Stomach smooth muscle (tissue), 2 donors: Measurements from ENCODE around the gene SMPD3.

ENCODE experiments used
- H3K27ac ChIP-seq: one replicate; pipeline ENCODE4 v1.7.0; 2013; ENCODE audit warnings: mild to moderate bottlenecking, low read length, inconsistent platforms
- H3K27me3 ChIP-seq, 2 donors: one replicate each; pipeline ENCODE4 v1.7.0; 2013; ENCODE audit warnings: low read length in 2 of 2; ENCODE audit not compliant: insufficient read depth in 2 of 2, control insufficient read depth in 1 of 2
- H3K36me3 ChIP-seq, 2 donors: one replicate each; pipeline ENCODE4 v1.7.0; 2013; ENCODE audit warnings: low read length in 2 of 2; ENCODE audit not compliant: control insufficient read depth in 2 of 2, insufficient read depth in 2 of 2
- H3K4me1 ChIP-seq: one replicate; pipeline ENCODE4 v1.7.0; 2013; ENCODE audit warnings: low read length; ENCODE audit not compliant: control insufficient read depth, insufficient read depth
- H3K4me3 ChIP-seq, 2 donors: one replicate each; pipeline ENCODE4 v1.7.0; 2013; ENCODE audit warnings: low read length in 2 of 2
- H3K9ac ChIP-seq, 2 donors: one replicate each; pipeline ENCODE4 v1.7.0; 2013; ENCODE audit warnings: low read length in 2 of 2, mild to moderate bottlenecking in 1 of 2
- H3K9me3 ChIP-seq, 2 donors: one replicate each; pipeline ENCODE4 v1.7.0; 2013; ENCODE audit warnings: low read length in 2 of 2; ENCODE audit not compliant: control insufficient read depth in 2 of 2
- donor health status: healthy.
- donor health status: Pancreatic carcinoma.

Gene SMPD3

DNA sequence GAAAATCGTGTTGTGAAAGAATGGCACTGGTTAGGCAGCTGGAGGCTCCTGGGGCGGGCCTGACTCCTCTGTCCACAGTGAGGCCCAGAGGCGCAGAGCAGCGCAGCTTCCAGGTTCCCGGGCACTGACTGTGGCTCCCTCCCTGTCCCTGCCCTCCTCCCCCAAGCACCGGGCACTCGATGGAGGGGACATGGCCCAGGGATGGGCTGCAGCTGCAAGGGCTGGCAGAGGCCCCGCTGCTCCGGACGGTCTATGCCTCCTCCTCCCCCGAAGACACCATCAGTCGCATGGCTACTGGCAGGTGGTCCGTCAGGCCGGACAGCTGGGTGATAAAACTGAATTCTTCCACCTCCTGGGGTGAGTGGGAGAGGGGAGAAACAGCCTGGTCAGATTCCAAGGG is 87.4 kb downstream of the SMPD3 start:
- peaks cover 13 to 20% of the 10 kb centered on the region in 2 donors for H3K36me3 ChIP-seq
- H3K4me3 ChIP-seq, result no peak overlapping the region
- H3K9me3 ChIP-seq, result no peaks in the 10 kb centered on the region
- H3K9ac ChIP-seq, result no peak overlapping the region
- no peak overlapping the region for H3K27ac ChIP-seq
- peaks cover 10 to 23% of the 10 kb centered on the region in 2 donors for H3K27me3 ChIP-seq
- no peaks in the 10 kb centered on the region for H3K4me1 ChIP-seq

DNA sequence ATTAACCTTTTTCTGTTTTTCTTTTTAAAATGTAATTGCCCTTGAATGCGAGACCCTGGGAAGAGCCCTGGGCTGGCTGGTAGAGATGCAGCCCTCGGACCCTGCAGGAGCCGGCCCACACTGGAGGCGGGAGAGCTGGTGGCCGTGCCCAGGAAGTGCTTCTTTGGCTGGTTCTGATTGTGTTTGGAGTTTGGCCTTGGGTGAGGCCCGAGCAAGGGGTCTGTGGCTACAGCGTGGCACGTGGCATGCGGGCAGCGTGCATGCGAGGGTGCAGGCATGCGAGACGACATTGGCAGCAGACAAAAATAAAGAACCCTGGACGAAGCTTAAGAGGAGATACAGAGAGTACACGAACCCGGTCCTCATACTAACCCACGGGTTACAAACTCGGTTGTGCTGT is 87.8 kb downstream of the SMPD3 start:
- Histone ChIP-seq H3K9ac (no peak overlapping the region), H3K36me3 (peaks cover 13 to 24% of the 10 kb centered on the region in 2 donors), H3K27me3 (peaks cover 7 to 19% of the 10 kb centered on the region in 2 donors), H3K9me3 (no peaks in the 10 kb centered on the region), H3K4me3 (no peak overlapping the region), H3K4me1 (no peaks in the 10 kb centered on the region), H3K27ac (no peak overlapping the region)

DNA sequence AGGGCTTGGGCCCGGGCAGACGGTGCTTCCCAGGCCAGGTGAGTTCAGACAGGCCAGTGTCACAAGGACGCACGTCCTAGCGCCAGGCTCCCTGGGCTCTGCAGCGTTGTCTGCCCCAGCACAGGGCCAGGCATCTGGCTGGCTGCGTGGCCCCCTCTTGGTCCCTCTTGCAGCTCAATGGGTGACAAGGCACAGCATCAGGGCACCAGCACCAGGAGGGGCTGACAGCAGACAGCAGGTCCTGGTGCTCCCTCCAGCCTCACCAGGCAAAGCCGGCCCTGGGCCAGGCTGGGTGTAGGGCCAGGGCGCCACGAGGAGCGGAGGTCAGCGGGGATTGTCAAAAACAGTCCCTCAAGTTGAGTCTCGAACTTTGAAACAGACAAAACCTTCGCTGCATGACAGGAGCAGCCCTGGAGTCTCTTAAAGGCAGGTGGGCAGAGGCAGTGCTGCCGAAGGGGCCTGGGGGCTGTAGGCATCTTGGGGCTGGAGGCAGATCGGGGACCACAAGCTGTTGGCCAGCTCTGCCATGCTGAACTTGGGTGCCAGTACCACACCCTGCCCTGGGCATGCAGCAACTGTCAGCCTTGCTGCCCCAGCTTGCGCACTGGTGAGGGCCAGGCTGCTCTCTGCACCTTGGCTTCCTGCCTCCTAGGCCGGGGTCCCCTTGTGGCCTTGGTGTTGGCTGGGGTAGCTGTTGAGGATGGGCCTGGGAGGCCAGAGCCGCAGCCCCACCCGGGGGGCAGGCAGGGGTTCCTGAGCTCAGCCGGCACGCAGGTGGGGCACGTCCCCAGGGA is 88.7 kb downstream of the SMPD3 start:
- Histone ChIP-seq H3K36me3 (peaks cover 17 to 28% of the 10 kb centered on the region in 2 donors), H3K4me1 (no peaks in the 10 kb centered on the region), H3K27me3 (peaks cover 0 to 10% of the 10 kb centered on the region in 2 donors), H3K9ac (no peak overlapping the region), H3K4me3 (no peak overlapping the region), H3K9me3 (no peaks in the 10 kb centered on the region), H3K27ac (no peak overlapping the region)

DNA sequence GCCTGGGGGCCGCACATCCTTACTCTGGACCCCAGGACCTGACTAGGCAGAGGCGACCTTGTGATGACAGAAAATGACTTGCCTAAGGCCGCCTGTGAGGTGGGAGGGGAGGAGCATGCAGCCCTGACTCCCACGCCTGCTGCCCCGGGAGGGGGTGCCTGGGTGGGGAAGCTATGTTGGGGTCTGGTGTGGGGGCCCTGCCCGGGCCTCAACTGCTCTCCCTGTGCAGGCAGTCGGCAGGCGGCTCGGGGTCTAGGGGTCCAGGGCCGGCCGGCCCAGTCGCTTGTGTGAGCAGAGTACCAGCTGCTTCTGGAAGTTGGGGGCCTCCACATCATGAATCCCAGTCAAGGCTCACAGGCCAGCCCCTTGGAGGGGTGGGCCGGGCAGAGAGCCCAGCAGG is 89.4 kb downstream of the SMPD3 start:
- Histone ChIP-seq H3K27ac (no peak overlapping the region), H3K36me3 (peaks cover 24 to 33% of the 10 kb centered on the region in 2 donors), H3K4me3 (no peak overlapping the region), H3K9me3 (no peaks in the 10 kb centered on the region), H3K9ac (no peak overlapping the region), H3K27me3 (peaks cover 0 to 7% of the 10 kb centered on the region in 2 donors), H3K4me1 (no peaks in the 10 kb centered on the region)

DNA sequence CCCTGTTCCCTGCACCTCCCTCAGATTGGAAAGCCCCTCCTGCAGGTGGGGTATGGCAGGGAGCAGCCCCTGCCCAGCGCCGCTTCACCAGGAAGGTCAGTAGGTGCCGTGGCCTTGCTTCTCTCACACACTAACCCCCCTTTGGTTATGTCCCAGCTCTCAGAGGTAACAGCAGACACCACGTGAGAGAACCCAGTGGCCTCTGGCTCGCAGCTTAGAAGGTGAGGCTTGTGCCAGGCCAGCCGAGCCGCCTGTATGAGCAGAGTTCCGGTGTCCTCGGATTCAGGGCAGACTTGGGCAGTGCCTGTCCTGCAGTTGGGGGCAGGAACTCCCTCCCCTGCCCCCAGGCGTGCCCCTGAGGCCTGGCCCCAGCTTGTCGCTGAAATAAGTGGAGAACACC is 90.4 kb downstream of the SMPD3 start:
- Histone ChIP-seq H3K9ac (no peak overlapping the region), H3K27me3 (no peaks in the 10 kb centered on the region), H3K4me3 (no peak overlapping the region), H3K36me3 (peaks cover 31 to 43% of the 10 kb centered on the region in 2 donors), H3K9me3 (no peaks in the 10 kb centered on the region), H3K4me1 (no peaks in the 10 kb centered on the region), H3K27ac (no peak overlapping the region)

DNA sequence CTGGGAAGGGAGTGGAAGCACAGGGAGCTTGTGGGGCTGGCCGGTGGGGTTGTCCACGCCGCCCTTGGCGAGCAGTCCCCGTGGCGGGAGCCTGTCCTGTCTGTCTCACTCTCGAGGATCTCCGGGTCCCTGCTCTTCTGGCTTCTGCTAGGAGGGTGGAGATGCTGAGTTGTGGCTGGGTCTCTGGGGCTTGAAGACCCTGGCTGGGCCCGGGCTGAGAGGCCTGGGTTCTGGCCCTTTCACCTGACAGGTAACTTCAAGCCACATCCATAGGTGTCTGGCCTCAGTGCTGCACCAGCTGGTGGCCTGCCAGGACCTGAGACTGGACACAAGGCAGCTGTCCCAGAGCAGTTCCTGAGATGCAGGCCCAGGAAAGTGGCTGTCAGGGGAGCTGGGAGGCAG is 90.8 kb downstream of the SMPD3 start:
- H3K9ac ChIP-seq, result no peak overlapping the region
- no peak overlapping the region for H3K27ac ChIP-seq
- no peaks in the 10 kb centered on the region for H3K9me3 ChIP-seq
- no peaks in the 10 kb centered on the region for H3K27me3 ChIP-seq
- H3K36me3 ChIP-seq, result peaks cover 34 to 46% of the 10 kb centered on the region in 2 donors
- H3K4me1 ChIP-seq, result no peaks in the 10 kb centered on the region
- no peak overlapping the region for H3K4me3 ChIP-seq

DNA sequence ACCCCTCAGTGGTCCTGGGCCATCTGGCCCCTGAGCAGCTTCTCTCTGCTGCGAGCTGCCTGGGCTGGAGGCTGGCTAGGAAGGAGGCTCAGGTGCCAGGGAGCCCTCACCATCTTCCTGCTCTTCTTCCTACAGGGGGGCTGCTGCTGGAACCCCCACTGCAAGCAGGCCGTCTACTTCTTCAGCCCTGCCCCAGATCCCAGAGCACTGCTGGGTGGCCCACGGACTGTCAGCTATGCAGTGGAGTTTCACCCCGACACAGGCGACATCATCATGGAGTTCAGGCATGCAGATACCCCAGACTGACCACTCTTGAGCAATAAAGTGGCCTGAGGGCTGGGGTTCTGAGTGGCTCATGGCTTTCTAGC is 91.4 kb downstream of the SMPD3 start:
- Histone ChIP-seq H3K27me3 (no peaks in the 10 kb centered on the region), H3K27ac (no peak overlapping the region), H3K4me1 (no peaks in the 10 kb centered on the region), H3K36me3 (peaks cover 40 to 51% of the 10 kb centered on the region in 2 donors), H3K9ac (no peak overlapping the region), H3K4me3 (no peak overlapping the region), H3K9me3 (no peaks in the 10 kb centered on the region)

DNA sequence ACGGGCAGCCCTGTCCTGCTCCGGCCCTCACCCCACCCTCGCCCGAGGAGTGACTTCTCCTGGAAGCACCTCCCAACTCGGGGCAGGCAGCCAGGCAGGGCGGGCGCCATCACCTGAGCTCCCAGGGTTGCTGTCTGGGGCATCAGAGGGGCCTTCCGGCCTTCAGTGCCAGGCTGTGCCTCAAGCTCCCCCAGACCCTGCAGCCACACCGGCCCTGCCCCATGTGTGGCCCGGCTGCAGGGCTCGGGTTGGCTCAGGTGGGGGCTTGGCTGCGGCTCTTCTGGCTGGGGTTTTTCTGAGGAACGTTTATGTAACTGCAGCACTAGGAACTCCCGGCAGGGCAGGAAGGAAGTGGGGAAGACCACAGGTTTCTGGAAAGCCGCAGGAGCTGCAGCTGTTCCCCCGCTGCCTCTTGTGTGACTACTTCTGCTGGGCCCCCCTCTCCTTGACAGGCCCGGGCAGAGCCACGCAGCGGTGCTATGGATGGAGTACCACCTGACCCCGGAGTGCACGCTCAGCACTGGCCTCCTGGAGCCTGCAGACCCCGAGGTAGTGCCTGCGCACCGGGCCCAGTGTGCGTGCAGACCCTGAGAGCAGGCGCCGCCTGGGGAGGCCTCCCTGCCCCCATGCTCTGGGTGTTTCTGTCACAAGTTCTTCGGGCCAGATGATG is 91.9 kb downstream of the SMPD3 start:
- no peak overlapping the region for H3K4me3 ChIP-seq

DNA sequence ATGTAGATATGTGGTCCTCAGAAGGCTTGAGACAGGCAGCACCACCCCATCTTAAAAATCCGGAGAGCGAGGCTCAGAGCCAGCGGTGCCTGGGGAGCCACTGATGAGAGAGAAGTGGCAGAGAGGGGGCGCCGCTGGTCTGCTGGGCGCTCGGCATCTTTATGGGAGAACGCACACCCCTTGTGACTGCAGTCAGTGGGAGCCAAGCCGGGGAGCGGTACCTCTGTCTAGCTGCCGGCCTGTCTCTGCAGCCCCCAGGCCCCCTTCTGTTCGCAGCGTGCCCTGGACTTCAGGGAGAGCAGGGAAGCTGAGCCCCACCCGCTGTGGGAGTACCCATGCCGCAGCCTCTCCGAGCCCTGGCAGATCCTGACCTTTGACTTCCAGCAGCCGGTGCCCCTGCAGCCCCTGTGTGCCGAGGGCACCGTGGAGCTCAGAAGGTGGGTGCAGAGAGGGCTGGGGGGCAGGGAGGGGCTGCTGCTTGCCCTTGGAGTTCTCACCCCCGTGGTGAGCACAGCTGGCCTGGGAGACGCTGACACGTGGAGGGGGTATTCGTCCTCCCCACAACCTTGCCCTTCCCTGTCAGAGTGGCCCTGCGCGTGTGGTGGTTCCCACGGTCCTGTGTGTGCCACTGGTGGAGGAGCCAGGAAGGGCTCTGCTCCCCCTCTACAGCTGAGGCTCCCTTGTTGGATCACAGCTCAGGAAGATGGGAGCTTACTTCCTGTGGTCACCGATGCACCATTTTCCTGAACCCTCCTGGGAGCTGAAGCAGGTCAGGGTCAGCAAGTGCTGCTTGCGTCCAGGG is 92.7 kb downstream of the SMPD3 start:
- H3K27ac ChIP-seq, result no peak overlapping the region
- H3K4me3 ChIP-seq, result no peak overlapping the region
- no peak overlapping the region for H3K9ac ChIP-seq

More for the DNA sequence above, 91.9 kb downstream of the SMPD3 start:
- no peaks in the 10 kb centered on the region for H3K27me3 ChIP-seq
- peaks cover 45 to 56% of the 10 kb centered on the region in 2 donors for H3K36me3 ChIP-seq
- no peak overlapping the region for H3K9ac ChIP-seq
- H3K4me1 ChIP-seq, result peaks cover 2% of the 10 kb centered on the region
- no peak overlapping the region for H3K27ac ChIP-seq
- H3K9me3 ChIP-seq, result no peaks in the 10 kb centered on the region

DNA sequence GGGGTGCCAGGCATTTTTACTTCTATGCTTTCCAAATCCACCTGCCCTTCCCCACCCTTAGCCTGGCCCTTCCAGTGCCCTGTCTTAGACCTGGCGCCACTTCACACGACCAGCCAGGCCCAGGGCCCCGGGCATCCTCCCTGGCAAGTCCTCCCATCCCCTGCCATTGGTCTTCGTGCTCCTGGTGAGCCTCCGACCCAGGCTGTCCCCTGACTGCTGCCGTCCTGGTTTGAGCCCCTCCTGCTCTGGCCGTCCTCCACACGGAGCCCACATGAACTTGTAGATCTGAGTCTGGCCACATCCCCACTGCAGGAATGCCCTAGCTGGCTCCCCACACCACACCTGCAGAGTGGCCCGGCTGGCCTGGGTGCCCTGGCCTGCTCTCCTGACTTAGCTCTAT is 93.5 kb downstream of the SMPD3 start:
- peaks cover 2% of the 10 kb centered on the region for H3K4me1 ChIP-seq

More for the DNA sequence above, 92.7 kb downstream of the SMPD3 start:
- peaks cover 2% of the 10 kb centered on the region for H3K4me1 ChIP-seq
- no peaks in the 10 kb centered on the region for H3K27me3 ChIP-seq
- H3K9me3 ChIP-seq, result no peaks in the 10 kb centered on the region
- peaks cover 47 to 62% of the 10 kb centered on the region in 2 donors for H3K36me3 ChIP-seq

More for the DNA sequence above, 93.5 kb downstream of the SMPD3 start:
- H3K9ac ChIP-seq, result no peak overlapping the region
- H3K36me3 ChIP-seq, result peaks cover 50 to 67% of the 10 kb centered on the region in 2 donors
- no peak overlapping the region for H3K27ac ChIP-seq
- no peak overlapping the region for H3K4me3 ChIP-seq
- H3K27me3 ChIP-seq, result no peaks in the 10 kb centered on the region
- no peaks in the 10 kb centered on the region for H3K9me3 ChIP-seq
